ENCODE measurements around the gene MAP3K21.

Gene MAP3K21

DNA sequence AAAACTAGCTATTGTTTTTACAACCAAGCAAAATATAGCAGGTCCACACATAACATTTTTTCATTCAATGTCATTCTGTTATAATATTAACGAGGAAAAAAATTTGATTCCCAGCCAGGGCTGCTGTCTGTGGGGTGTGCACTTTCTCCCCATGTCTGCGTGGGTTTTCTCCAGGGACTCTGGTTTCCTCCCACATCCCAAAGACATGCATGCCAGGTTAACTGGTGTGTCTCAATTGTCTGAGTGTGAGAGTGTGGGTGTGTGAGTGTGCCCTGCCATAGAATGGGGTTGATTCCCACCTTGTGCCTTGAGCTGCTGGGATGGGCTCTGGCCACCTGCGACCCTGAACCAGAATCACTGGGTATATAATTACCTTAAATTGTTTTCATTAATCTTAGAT lies 60.1 kb downstream of the MAP3K21 start:
- no peak for DNase-seq

DNA sequence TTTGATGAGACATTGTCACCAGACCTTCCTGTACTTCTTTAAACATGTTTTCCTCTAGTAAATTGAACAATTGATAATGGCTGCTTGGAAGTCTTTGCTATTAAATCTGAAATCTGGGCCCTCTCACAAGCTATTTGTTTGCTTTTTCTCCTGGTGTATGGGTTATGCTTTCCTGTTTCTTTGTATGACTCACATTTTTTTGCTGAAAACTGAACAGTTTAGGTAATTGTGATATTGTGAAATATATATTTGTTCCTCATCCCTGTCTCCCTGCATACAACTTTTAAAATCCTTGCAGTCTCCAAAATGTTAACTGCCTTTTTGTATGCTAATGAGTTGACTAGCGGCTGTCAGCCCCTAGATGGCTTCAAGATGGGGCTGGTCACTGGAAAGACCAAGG lies 61.6 kb downstream of the MAP3K21 start:
- no peak for DNase-seq

GRCh38 chr1:233389893-233390292 lies 62.4 kb downstream of the MAP3K21 start:
- DNase-seq, result no peak

DNA sequence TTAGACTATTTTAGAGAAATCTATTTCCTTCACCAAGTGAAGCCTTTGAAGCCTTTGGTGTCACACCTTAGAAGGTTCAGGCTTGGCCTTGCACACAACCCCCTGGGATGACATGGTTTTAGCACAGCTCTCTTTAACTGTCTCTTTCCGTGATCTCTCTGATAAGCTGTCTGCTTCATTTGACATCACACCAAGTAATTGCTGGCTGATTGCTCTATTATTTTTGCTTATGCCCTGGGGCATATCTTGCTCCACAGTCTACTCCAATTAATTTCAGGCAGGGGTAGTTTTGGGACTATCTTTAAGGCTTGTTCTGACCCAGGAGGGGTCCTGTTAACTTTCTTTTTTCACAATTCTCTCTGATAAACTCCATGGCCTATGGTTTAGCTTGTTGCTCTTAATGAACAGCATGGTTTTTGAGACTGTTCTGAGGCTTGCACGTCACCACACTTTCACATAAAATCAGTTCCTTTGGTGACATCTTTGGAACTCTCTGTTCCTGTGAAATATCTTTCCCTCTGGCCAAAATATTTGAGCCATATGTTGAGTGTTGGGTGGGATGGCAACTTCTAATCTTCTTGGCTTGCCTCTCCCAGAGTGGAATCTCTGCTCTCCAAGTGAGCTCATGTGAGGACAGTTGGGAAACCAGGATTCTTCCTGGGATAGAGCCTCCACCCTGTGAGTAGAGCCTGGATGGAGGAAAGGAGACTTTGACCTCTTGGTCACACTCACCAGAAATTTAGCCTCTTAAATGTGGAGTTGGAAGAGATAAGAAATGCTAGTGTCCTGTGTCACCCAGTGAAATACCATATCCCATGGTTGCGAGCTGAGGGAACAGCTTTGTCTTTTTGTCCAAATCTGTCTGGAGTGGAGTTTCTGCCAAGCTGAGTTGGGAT lies 63.6 kb downstream of the MAP3K21 start:
- DNase-seq, result no peak

- DNase-seq, result no peak
Observed at GRCh38 chr1:233393084-233393840, 65.7 kb downstream of the MAP3K21 start.

- no peak for DNase-seq
Observed at GRCh38 chr1:233393926-233394680, 66.6 kb downstream of the MAP3K21 start.

DNA sequence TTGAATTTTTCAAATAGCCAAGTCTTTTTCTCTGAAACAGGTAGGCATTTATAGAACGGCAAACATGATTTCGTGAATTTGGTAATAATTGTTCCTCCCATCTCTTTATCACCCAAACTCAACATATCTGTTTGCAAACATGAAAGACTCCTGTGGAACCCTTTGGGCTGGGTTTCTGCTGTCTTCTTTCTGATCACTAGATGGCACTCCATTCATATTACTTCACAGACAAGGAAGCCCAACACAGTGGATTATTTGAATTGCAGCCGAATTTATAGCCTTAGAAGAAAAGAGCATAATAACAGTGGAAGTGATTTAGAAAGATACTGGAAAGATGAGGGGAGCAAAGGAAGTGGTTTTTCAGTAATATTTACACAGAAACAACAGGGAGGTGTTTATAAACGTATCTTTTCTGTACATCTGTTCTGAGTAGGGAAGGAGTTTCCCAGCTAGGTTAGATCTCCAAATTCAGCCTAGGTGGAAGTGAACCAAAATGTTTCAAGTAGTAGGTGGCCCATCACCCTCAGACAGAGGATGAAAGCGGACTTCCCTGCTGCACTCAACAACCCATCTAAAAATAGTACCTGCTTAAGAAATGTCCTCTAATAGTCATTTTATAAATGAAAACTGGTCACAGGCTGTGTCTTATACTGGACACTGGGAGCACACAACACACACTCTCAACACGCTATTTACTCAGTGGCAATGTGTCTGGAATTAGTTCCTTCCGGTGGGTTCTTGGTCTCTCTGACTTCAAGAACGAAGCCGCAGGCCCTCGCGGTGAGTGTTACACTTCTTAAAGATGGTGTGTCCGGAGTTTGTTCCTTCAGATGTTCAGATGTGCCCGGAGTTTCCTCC lies 67.6 kb downstream of the MAP3K21 start:
- DNase-seq, result no peak

DNA sequence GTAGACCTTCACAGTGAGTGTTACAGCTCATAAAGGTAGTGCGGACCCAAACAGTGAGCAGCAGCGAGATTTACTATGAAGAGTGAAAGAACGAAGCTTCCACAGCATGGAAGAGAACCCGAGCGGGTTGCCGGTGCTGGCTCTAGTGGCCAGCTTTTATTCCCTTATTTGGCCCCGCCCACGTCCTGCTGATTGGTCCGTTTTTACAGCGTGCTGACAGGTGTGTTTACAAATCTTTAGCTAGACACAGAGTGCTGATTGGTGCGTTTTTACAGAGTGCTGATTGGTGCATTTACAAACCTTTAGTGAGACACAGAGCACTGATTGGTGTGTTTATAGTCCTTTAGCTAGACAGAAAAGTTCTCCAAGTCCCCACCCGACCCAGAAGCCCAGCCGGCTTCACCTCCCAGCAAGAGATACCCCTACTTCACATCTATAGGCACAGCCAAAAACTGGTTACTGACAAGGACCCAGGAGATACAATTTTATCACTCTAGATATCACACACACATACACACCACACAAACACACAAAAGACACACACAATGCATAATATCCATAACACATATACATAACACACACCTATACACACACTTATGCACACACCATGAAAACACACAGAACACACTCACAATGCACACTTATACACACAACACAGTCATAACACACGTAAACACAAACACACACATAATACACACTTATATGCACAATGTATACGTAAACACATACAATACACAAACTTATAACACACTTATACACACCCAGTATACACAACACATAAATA lies 68.5 kb downstream of the MAP3K21 start:
- DNase-seq, result no peak

GRCh38 chr1:233406339-233406960 lies 78.9 kb downstream of the MAP3K21 start:
- no peak for DNase-seq

DNA sequence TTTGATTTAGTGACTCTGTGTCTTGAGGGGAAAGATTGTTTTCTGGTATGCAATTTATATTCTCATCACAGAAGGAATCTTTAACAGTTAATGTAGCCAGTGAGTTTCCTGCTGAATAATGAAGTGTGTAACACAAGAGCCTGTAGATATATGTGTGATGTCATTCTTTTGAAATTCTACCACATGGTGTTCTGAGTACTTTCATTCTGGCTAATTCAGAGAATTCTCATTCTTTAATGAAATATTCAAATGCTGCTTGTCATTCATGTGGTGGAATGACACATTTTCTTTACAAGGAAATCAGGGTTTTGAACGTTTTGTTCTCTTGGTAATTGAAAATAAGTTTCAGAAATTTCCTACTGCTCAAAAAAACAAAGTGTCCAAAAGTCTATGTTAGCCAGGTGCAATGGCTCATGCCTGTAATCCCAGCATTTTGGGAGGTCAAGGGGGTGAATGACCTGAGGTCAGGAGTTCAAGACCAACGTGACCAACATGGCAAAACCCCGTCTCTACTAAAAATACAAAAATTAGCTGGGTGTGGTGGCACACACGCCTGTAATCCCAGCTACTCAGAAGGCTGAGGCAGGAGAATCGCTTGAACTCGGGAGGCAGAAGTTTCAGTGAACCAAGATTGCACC lies 79.6 kb downstream of the MAP3K21 start:
- DNase-seq, result no peak

GRCh38 chr1:233409540-233409939 lies 82.0 kb downstream of the MAP3K21 start:
- DNase-seq, result no peak

DNA sequence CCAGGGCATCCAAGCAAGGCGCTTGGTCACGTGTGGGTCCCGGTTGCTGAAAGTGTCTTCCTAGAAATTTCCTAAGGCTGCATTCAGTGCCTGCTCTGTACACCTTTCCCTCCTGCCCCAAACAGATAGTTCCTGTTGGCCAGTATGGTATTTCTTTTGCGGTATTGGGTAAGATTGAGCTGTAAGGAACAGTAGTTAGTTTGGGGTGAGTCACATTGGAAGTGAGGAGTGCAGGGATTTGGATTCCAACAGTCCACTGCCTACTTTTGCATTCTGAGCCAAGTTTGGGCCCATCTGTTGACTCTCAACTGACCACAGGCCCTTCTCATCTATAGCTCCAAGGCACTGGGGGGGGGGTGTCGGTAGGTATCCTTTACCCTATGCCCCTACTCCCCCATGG lies 83.4 kb downstream of the MAP3K21 start:
- no peak for DNase-seq

DNA sequence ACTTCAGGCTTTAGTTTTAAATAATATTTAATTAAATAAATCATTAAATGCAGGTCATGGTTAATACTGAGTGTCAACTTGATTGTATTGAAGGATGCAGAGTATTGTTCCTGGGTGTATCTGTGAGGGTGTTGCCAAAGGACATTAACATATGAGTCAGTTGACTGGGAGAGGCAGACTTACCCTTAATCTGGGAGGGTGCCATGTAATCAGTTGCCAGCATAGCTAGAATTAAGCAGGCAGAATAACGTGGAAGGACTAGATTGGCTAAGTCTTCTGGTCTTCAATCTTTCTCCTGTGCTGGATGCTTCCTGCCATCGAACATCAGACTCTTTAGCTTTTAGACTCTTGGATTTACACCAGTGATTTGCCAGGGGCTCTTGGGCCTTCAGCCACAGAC lies 85.3 kb downstream of the MAP3K21 start:
- no peak for DNase-seq

DNA sequence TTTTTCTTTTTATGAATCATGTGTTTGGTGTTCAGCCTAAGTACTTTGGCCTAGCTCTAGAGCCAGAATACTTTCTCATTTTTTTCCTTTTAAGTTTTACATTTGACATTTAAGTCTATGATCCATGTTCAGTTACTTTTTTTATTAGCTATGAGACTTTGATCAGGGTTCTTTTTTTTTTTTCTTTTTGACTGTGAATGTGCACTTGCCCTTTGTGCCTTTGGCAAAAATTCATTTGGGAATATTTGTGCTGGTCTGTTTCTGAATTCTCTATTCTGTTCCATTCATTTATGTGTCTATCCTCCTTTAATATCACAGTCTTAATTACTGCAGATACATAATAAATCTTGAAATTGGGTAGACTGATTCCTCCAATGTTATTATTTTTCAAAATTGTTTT lies 93.8 kb downstream of the MAP3K21 start:
- no peak for DNase-seq

DNA sequence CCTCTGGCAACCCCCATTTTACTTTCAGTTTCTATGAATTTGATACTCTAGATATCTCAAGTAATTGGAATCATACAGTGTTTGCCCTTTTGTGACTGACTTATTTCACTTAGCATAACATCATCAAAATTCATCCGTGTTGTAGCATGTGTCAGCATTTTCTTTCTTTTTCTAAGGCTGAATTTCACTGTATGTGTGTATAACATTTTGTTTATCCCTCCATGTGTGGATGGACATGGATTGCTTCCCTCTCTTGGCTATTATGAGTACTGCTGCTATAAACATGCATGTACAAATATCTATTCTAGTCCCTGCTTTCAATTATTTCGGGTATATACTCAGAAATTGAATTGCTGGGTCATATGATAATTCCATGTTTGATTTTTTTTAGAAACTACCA lies 97.3 kb downstream of the MAP3K21 start:
- no peak for DNase-seq

GRCh38 chr1:233427907-233428306 lies 100.4 kb downstream of the MAP3K21 start:
- no peak for DNase-seq

DNA sequence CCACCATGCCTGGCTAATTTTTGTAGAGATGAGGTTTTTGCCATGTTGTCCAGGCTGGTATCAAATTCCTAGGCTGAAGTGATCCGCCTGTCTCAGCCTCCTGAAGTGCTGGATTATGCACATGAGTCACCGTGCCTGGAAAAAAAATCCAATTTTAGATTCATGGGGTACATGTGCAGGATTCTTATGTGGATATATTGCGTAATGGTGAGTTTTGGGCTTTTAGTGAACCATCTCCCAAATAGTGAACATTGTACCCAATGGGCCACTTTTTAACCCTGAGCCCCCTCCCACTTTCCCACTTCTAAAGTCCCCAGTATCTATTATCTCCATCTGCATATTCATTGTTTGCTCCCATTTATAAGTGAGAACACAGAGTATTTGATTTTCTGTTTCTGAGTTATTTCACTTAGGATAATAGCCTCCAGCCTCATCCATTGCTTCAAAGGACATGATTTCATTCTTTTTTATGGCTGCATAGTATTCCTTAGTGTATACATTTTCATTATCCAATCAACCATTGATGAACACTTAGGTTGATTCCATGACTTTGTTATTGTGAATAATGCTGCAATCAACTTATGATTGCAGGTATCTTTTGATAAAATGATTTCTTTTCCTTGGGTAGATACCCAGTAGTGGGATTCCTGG lies 104.4 kb downstream of the MAP3K21 start:
- DNase-seq, result no peak

DNA sequence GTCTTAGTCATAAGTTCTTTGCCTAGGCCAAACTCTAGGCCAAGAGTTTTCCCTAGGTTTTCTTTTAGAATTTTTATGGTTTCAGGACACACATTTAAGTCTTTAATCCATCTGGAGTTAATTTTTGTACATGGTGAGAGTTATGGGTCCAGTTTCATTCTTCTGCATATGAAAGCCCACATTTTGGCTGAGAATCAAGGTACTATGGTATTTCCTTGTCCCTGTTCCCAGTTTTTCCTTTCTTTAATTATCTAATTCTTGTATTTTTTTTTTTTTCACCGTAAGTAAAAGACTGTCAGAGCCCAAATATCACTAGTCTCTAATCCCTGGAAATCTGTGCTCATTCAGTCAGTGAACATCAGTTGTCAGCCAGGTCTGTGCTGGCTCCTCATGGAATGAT lies 105.4 kb downstream of the MAP3K21 start:
- no peak for DNase-seq

GRCh38 chr1:233433436-233434210 lies 106.1 kb downstream of the MAP3K21 start:
- DNase-seq, result no peak

Measured in right kidney (tissue), 1 donor.